Omental fat pad (tissue), 4 donors: Measurements from ENCODE around the gene GPBP1L1. TPM values are rescaled to one million over a fixed set of nuclear protein-coding genes. Genes with fewer than 3 reads are reported as not detected.

Experiments
- ATAC-seq: fragments of 150-250 bp; one replicate; pipeline ENCODE4 v1.9.1; 2016; ENCODE audit warnings: mild to moderate bottlenecking, moderate library complexity; ENCODE audit not compliant: low FRiP score
- DNase-seq: peaks from one replicate; pipeline ENCODE4 v3.0.0-alpha.2; 2019; ENCODE audit warnings: low spot score
- total RNA-seq, 4 donors: library from RNA; depleted of rRNA; stranded (reverse); fragments of >200 nt; gene quantifications; one replicate each; pipeline ENCODE4 v1.1.0, GENCODE V29; 2016
- TF ChIP-seq, protein P1 (sequence below), 3 donors: fragments of 450-650 bp; IDR thresholded peaks; one replicate each; pipeline ENCODE4 v1.5.1; 2016 to 2017; ENCODE audit warnings: antibody characterized with exemption in 3 of 3, mild to moderate bottlenecking in 3 of 3, moderate library complexity in 2 of 3

The GPBP1L1 gene
- total RNA-seq, 4 donors from 2014 or later: 75.1 to 116 (median 105) TPM

DNA sequence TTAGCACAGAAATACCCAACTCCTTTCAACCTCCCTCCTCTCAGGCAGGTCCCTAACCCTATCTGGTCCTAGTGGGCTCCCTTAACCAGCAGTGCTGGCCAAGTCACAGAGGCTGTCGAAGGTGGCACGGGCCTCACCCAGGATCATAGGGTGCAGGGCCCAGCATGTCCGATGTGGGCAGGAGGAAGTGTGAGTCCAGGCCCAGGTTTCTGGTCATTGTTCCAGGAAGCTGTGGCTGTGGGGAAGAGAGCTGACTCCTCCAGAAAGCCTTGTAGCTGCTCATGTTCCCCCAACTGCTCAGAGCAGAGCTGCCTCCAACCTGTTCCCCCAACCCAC is 64.9 kb downstream of the GPBP1L1 start:
- ATAC-seq (no peak), DNase-seq (no peak)
- TF ChIP-seq, protein P1, sequence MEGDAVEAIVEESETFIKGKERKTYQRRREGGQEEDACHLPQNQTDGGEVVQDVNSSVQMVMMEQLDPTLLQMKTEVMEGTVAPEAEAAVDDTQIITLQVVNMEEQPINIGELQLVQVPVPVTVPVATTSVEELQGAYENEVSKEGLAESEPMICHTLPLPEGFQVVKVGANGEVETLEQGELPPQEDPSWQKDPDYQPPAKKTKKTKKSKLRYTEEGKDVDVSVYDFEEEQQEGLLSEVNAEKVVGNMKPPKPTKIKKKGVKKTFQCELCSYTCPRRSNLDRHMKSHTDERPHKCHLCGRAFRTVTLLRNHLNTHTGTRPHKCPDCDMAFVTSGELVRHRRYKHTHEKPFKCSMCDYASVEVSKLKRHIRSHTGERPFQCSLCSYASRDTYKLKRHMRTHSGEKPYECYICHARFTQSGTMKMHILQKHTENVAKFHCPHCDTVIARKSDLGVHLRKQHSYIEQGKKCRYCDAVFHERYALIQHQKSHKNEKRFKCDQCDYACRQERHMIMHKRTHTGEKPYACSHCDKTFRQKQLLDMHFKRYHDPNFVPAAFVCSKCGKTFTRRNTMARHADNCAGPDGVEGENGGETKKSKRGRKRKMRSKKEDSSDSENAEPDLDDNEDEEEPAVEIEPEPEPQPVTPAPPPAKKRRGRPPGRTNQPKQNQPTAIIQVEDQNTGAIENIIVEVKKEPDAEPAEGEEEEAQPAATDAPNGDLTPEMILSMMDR (IDR thresholded peaks at IDR 0.05): no peak

DNA sequence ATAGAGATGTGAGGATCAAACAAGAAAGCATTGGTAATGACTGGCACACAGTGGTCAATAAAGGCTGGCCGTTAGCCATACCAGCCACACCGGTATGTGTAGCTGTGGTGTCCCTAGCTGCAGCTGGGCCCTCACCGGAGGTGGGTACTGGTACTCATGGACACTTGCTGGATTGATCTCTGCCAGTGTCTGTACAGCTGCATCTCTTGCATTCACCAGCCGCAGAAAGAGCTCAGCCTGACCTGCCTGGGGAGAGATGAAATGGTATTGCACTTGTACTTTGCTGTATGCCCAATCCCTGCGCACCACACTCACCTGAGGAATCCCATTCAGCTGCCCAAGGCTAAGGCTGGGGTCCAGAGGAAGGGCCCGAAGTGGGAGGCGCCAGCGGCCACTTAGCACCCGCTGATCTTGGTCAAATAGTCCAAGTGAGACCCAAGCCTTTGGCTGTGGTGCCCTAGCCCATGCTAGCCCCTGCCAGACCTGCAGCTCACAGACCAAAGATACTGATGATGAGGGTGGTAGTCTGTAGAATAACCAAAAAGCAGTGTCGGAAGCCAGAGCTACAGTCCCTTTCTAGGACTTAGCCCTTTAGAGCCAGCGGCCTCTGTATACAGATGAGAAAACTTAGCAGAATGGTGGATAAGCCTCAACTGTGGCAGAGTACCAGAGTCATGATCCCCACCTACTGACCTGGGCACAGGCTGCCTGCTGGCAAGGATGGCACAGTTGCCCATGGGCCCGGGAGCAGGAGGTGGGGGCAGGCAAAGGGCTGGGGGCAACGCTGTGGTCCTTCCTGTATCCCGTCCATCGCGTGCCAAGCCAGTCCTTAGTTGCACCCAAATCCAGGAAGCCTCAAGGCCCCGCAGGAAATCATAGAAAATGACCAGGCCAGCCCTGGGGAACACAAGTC is 65.5 kb downstream of the GPBP1L1 start:
- DNase-seq (no peak), ATAC-seq (no peak)
- TF ChIP-seq, protein P1 (IDR thresholded peaks at IDR 0.05): no peak

DNA sequence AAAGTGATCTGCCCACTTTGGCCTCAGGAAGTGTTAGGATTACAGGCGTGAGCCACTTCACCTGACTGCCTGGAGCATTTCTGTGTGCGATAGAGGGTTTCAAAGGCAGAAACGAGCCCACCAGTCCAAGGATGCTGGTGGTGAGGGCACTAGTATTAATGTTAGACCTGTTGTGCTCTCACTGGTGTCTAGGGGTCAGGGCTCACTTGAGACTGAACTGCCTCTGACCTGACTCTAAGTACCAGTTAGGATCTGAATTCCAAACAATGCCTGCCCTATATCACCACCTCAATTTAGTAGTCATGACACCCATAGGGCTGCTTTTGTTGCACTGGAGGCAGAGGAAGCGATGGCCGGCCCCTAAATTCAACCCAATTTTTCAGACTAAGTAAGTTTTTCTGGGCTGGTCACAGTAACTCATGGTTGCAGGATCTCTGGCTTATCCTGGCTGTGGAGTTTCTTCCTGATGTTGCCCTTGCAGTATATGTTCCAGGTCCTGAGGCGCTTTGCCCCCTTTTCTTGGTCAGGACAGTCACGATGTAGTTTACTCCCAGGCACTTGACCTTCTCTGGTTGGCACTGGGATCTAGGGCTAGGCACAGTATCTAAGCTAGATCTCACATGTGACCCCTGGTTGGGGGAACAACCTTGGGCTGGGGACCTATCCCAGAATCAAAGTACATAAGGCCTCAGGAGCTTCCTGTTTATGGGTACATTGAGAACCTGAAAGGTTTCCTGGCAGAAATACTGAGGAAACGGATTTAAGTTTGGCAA is 67.0 kb downstream of the GPBP1L1 start:
- DNase-seq (no peak), ATAC-seq (no peak)
- TF ChIP-seq, protein P1 (IDR thresholded peaks at IDR 0.05): no peak

GRCh38 chr1:45617618-45618017 is 68.7 kb downstream of the GPBP1L1 start:
- TF ChIP-seq, protein P1 (IDR thresholded peaks at IDR 0.05): no peak
- no peak for DNase-seq
- ATAC-seq: no peak

GRCh38 chr1:45615885-45616284 is 70.4 kb downstream of the GPBP1L1 start:
- ATAC-seq (no peak), DNase-seq (no peak)
- TF ChIP-seq, protein P1 (IDR thresholded peaks at IDR 0.05): no peak

DNA sequence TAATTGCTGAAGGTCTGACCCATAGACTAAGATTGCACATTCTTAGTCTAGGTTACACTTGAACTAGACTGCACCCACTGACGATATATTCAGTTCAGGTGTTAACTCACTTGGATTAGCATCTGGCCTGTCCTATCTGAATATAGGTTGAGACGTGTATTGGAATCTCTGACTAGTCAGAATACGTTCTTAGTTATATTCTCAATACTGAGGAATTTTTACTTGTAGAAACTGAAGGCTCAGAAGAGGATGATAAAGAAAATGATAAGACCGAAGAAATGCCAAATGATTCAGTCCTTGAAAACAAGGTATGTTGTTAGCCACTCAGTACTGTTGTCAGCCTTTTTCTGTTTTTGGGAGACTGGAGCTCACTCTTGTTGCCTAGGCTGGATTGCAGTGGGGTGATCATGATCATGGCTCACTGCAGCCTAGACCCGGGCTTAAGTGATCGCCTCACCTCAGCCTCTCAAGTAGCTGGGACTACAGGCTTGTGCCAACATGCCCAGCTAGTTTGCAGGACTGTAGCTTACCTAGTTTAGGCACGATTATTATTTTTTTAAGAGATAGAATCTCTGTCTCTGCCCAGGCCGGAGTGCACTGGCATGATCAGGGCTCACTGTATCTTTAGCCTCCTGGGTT is 73.3 kb downstream of the GPBP1L1 start:
- TF ChIP-seq, protein P1 (IDR thresholded peaks at IDR 0.05): no peak

More for the DNA sequence above, 73.3 kb downstream of the GPBP1L1 start:
- DNase-seq (no peak), ATAC-seq (no peak)
